Right atrium auricular region (tissue), 2 donors: ENCODE data around the gene KDELR1. TPM values are rescaled to one million over a fixed set of nuclear protein-coding genes. Genes with fewer than 3 reads are reported as not detected.
"Not testable (repeated sequence)": the region's sequence is repeated elsewhere in the genome, so short reads cannot be mapped to it uniquely, and the experiment has no call there.

Experiments used
- DNase-seq: peaks from one replicate; pipeline ENCODE4 v3.0.0-alpha.2; 2019; ENCODE audit warnings: low spot score
- H3K27ac ChIP-seq, 2 donors: fragments of 200-600 bp; sonication (generic); 1 replicate in 1 of 2; 2 replicates in 1 of 2; pipeline ENCODE4 v1.5.1; 2016 to 2019
- H3K27me3 ChIP-seq, 2 donors: fragments of 200-600 bp; sonication (generic); one replicate each; pipeline versions ENCODE4 v1.5.1 to v1.6.0; 2017 to 2019
- H3K36me3 ChIP-seq: fragments of 200-600 bp; sonication (generic); one replicate; pipeline ENCODE4 v1.5.1; 2016
- H3K4me1 ChIP-seq, 2 donors: fragments of 200-600 bp; sonication (generic); one replicate each; pipeline versions ENCODE4 v1.5.1 to v1.6.0; 2017 to 2019
- H3K4me3 ChIP-seq, 2 donors: fragments of 200-600 bp; sonication (generic); 1 replicate in 1 of 2; 2 replicates in 1 of 2; pipeline ENCODE4 v1.5.1; 2017 to 2019; ENCODE audit warnings: mild to moderate bottlenecking in 1 of 2, moderate library complexity in 1 of 2
- H3K9me3 ChIP-seq, 2 donors: fragments of 200-600 bp; sonication (generic); one replicate each; pipeline ENCODE4 v1.5.1; 2019
- total RNA-seq, 2 donors: library from RNA; depleted of rRNA; stranded (reverse); fragments of >200 nt; gene quantifications; one replicate each; pipeline ENCODE4 v1.1.0, GENCODE V29; 2016
- TF ChIP-seq, protein P1 (sequence below), 2 donors: fragments of 200-600 bp; sonication (generic); IDR thresholded peaks; one replicate each; pipeline ENCODE4 v1.5.1; 2019; ENCODE audit warnings: antibody characterized with exemption in 2 of 2

The KDELR1 gene
- total RNA-seq, 2 donors from 2014 or later, result 74.1 to 82.0 TPM

DNA sequence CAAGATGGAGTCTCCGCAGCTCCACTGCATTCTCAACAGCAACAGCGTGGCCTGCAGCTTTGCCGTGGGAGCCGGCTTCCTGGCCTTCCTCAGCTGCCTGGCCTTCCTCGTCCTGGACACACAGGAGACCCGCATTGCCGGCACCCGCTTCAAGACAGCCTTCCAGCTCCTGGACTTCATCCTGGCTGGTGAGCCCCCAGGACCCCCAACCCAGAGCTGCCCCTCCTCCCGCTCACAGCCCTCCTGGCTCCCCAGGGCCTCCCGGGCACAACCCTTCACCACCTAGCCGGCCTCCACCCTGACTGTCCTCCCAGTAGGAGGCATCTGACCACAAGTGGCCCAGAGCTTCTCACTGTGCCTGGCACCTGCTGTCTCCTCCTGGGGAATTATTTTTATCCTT lies 17.8 kb downstream of the KDELR1 start:
- no peaks in the 10 kb centered on the region for H3K4me1 ChIP-seq
- H3K9me3 ChIP-seq, result no peaks in the 10 kb centered on the region
- no peak for DNase-seq
- no peaks in the 10 kb centered on the region for H3K36me3 ChIP-seq
- H3K27me3 ChIP-seq, result no peaks in the 10 kb centered on the region
- TF ChIP-seq, protein P1, sequence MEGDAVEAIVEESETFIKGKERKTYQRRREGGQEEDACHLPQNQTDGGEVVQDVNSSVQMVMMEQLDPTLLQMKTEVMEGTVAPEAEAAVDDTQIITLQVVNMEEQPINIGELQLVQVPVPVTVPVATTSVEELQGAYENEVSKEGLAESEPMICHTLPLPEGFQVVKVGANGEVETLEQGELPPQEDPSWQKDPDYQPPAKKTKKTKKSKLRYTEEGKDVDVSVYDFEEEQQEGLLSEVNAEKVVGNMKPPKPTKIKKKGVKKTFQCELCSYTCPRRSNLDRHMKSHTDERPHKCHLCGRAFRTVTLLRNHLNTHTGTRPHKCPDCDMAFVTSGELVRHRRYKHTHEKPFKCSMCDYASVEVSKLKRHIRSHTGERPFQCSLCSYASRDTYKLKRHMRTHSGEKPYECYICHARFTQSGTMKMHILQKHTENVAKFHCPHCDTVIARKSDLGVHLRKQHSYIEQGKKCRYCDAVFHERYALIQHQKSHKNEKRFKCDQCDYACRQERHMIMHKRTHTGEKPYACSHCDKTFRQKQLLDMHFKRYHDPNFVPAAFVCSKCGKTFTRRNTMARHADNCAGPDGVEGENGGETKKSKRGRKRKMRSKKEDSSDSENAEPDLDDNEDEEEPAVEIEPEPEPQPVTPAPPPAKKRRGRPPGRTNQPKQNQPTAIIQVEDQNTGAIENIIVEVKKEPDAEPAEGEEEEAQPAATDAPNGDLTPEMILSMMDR (IDR thresholded peaks at IDR 0.05), result no peak
- H3K27ac ChIP-seq, result no peak overlapping the region
- no peak overlapping the region for H3K4me3 ChIP-seq

DNA sequence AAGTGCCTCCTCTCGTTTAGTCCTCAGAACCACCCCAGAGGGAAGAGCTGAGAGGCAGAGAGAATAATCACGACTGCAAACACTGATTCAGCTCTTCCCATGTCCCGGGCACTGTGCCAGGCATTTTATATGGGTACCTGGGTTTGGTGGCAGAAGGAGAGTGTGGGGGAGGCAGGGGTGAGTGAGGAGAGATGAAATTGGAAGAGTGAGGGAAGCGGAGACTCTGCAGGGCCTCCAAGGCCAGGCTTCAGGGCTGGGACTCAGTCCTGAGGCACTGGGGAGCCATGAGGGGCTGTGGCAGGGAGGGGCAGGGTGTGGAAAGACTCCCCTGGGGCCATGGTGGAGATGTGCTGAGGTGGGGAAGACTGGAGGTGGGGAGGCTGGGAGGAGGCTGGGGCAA lies 18.4 kb downstream of the KDELR1 start:
- Histone ChIP-seq H3K27ac (no peak overlapping the region), H3K4me1 (no peaks in the 10 kb centered on the region), H3K36me3 (no peaks in the 10 kb centered on the region), H3K4me3 (no peak overlapping the region), H3K27me3 (no peaks in the 10 kb centered on the region), H3K9me3 (no peaks in the 10 kb centered on the region)
- TF ChIP-seq, protein P1 (IDR thresholded peaks at IDR 0.05), result no peak
- no peak for DNase-seq

DNA sequence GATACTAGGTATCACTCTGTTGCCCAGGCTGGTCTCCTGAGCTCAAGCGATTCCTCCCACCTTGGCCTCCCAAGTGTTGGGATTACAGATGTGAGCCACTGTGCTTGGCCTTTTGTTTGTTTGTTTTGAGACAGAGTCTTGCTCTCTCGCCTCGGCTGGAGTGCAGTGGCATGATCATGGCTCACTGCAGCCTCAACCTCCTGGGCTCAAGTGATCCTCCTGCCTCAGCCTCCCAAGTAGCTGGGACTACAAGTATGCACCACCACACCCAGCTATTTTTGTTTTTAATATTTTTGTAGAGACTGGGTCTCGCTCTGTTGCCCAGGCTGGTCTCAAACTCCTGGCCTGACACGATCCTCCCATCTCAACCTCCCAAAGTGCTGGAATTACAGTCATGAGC lies 19.6 kb downstream of the KDELR1 start:
- not testable (repeated sequence) for H3K36me3 ChIP-seq, H3K9me3 ChIP-seq, H3K4me1 ChIP-seq, DNase-seq, H3K27me3 ChIP-seq, H3K27ac ChIP-seq, H3K4me3 ChIP-seq

DNA sequence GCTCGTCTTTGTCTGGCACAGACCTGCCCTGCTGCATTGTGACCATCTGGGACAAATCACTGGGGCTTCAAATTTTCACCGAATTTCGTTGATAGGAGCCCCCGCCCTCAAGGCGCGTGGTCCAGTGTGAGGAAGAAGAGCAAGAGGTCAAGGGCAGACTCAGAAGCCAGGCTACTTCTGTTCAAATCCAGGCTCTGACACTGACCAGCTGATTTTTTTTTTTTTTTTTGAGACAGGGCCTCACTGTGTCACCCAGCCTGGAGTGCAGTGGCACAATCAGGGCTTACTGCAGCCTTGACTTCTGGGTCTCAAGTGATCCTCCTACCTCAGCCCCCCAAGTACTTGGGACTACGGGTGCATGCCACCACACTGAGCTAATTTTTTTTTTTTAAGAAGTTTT lies 20.0 kb downstream of the KDELR1 start:
- no peak for DNase-seq
- H3K4me1 ChIP-seq, result no peaks in the 10 kb centered on the region
- no peak overlapping the region for H3K4me3 ChIP-seq
- H3K27me3 ChIP-seq, result no peaks in the 10 kb centered on the region
- no peak overlapping the region for H3K27ac ChIP-seq
- TF ChIP-seq, protein P1 (IDR thresholded peaks at IDR 0.05), result no peak
- H3K9me3 ChIP-seq, result no peaks in the 10 kb centered on the region
- no peaks in the 10 kb centered on the region for H3K36me3 ChIP-seq

DNA sequence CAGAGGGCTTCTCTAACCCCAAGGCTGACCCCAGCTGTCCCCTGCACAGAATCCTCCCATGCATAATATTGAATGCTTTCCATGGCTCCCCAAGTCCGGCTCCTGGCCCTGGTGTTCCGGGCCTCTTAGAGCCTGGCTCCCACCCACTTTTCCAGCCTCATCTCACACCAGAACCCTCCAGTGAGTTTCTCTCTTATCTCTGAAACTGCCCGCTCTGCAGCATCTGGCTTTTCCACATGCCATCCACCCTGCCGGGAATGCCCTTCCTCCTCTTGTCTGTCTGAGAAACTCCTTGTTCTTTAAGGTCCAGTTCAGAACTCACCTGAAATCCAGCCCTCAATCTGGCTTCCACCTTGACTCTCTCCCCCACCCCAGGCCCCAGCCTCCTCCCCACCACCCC lies 20.4 kb downstream of the KDELR1 start:
- H3K27me3 ChIP-seq, result no peaks in the 10 kb centered on the region
- no peak overlapping the region for H3K27ac ChIP-seq
- H3K9me3 ChIP-seq, result no peaks in the 10 kb centered on the region
- TF ChIP-seq, protein P1 (IDR thresholded peaks at IDR 0.05), result no peak
- no peaks in the 10 kb centered on the region for H3K4me1 ChIP-seq
- no peaks in the 10 kb centered on the region for H3K36me3 ChIP-seq
- no peak overlapping the region for H3K4me3 ChIP-seq
- no peak for DNase-seq

DNA sequence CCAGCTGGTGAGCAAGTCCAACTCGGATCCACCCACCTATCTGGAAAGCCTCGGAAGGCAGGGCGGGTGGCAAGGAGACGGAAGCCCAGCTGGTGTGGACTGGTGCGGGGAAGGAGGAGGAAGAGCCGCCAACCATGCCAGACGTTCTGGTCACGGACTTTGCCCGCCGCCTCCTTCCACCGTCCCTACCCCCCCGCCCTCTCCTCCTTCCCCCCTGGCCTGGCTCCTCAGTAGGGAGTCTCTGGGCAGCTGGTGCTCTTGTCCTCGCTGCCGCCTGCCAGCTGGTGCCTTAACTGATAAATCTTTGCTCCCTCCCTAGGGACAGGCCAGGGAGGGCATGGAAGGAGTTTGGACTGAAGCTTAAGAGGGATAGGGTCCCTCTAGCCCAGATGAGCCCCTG lies 22.4 kb downstream of the KDELR1 start:
- DNase-seq, result no peak
- Histone ChIP-seq H3K4me3 (no peak overlapping the region), H3K4me1 (peaks cover 0 to 6% of the 10 kb centered on the region in 2 donors), H3K27me3 (no peaks in the 10 kb centered on the region), H3K27ac (no peak overlapping the region), H3K9me3 (no peaks in the 10 kb centered on the region), H3K36me3 (no peaks in the 10 kb centered on the region)
- TF ChIP-seq, protein P1 (IDR thresholded peaks at IDR 0.05), result no peak
